ENCODE results near the gene RNF11.

Gene RNF11

GRCh38 chr1:51266791-51267190 lies 30.7 kb downstream of the RNF11 start:
- no peak for DNase-seq

DNA sequence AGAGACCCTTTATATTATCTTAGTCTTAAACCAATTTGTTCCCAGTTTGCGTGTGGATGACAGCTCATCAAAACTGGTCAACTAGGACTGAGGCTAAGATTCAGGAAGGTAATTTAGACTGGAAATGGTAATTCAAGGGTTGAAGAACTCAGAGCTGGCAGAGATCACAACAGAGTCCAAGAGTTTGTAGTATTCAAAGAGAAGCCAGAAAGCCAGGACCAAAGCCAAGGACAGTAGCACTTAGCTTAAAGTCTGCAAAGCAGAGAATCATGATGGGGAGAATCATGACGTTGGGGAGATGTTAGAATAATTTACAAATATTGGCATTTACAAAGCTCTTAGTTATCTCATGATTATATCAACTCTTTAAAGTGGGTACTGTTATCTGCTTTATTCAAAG lies 32.6 kb downstream of the RNF11 start:
- no peak for DNase-seq

- no peak for DNase-seq
Observed at GRCh38 chr1:51270751-51271150, 34.7 kb downstream of the RNF11 start.

GRCh38 chr1:51272916-51273315 lies 36.8 kb downstream of the RNF11 start:
- DNase-seq: no peak

- DNase-seq: no peak
Observed at GRCh38 chr1:51274676-51275075, 38.6 kb downstream of the RNF11 start.

- DNase-seq: no peak
Observed at GRCh38 chr1:51276286-51276685, 40.2 kb downstream of the RNF11 start.

GRCh38 chr1:51280321-51280978 lies 44.4 kb downstream of the RNF11 start:
- DNase-seq: no peak

DNA sequence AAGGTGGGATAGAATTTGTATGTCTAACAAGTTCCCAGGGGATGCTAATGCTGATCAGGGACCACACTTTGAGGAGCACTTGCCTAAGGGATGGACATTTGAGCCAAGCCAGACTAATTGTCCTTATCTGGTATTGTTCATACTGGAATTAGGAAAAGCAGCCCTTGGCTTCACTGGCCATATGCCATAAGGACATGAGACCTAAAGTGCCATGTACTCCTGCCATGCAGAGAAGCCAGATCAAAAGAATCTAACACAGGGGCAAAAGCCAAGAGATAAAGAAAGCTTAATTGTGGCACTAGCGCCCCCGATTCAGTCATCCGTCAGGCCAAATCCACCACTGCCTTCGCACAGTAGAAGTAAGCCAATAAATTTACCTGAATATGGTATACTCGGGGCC lies 45.7 kb downstream of the RNF11 start:
- DNase-seq: no peak

DNA sequence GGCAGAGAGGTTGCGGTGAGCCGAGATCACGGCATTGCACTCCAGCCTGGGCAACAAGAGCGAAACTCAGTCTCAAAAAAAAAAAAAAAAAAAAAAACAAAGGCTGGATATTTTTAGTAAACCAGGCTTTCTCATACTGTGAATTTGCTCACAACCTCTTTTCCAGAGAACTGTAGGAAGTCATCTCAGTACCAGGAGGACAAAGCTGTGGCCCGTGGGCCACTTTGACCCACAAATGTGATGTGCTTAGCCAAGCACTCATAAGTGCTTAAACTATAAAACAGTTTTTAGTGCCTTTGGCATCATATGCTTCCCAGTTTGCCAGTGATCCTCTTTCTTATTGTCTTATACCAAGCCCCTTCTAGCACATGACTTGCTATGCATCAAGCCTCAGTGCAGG lies 46.5 kb downstream of the RNF11 start:
- no peak for DNase-seq

- DNase-seq: no peak
Observed at GRCh38 chr1:51283979-51284378, 47.9 kb downstream of the RNF11 start.

DNA sequence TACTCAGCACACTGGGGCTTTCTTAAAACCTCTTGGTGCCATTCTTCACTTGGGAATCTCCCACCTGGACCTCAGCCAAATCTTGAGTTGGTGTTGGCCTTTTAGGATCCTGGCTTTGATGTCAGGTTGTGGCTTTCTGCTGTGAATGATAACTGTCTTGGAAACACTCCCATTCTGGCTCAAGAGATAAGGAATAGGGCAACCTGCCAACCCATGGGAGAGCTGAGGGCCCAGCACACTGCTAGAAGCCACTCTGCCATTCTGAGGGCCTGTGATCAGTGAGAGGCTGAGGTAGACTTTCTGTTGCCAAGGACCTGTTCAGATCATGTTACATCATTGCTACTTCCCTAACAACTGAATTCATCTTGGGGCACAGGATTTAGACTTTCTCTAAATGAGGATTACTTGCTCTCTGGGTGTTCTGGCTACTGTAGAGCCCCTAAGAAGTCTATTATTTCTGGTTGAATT lies 48.4 kb downstream of the RNF11 start:
- DNase-seq: no peak

GRCh38 chr1:51285055-51285454 lies 49.0 kb downstream of the RNF11 start:
- DNase-seq: no peak

- DNase-seq: no peak
Observed at GRCh38 chr1:51287966-51288365, 51.9 kb downstream of the RNF11 start.

DNA sequence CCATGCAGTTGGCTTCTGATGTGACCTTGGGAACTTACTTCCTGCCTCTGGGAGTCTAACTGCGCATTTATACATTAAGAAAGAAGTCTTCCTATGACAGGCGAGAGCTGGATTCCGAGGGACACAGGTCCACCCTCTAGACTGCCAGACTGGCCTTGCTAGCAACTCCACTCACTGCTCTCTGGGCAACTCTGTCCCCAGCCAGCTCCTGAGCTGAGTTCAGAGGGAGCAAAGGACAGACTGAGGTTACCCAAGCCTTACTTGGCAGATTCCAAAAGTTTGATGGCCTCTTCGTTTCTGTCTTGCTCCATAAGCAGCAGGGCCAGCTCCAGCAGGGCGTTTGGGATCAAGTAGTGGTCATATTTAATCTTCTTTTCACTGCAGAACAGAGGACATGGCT lies 52.5 kb downstream of the RNF11 start:
- DNase-seq: no peak

DNA sequence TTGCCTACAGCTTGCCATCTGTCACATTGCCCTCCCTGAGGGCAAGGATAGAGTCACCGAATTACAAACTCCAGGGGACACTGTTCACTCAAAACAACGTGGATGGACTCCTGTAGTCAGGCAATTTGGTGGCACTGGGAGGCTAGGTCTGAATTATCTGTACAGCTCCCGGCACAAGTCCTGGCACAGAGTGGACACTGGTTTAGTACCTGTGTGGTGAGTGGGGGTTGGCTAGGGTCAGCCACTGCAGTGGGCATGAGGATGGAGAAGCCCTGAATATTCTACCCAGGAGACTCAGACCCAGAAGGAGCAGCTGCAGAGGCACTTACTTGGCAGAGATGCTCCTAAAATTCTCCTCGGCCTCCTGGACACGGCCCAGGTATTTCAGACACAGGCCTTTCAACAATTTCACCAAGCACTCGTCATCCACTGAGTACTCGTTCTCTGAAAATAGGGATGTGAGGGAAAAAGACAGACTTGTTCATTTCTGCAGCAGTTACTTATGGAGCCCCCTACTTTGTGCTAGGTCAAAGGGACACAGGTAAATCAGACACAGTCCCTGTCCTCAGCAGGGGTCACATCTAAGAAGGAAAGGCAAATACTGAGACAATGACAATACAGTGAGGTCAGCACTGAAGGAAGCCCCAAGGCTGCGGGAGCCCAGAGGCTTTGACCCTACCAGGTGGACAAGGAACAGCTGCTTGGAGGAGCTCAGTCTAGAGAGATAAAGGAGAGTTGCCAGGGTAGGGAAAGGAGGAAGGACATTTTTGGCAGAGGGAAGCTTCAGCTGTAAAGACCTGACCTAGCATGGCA lies 53.8 kb downstream of the RNF11 start:
- DNase-seq: no peak

DNA sequence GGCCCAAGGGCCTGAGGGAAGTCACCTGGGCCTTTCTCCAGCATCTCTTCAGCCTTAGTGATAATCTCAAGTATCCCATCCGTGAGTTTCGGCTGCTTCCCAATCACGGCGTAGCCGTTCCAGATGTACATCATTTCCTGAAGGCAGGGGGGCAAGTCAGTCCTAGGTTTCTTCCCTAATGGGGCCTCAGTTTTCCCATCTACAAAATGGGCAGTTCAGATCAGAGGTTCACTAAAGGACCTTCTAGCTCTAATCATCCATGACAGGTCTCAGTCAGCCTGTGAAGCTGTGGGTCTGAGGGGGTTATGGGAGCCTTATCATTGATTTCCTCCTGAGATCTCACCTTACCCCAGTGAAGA lies 54.4 kb downstream of the RNF11 start:
- no peak for DNase-seq

GRCh38 chr1:51293898-51294515 lies 57.9 kb downstream of the RNF11 start:
- no peak for DNase-seq

DNA sequence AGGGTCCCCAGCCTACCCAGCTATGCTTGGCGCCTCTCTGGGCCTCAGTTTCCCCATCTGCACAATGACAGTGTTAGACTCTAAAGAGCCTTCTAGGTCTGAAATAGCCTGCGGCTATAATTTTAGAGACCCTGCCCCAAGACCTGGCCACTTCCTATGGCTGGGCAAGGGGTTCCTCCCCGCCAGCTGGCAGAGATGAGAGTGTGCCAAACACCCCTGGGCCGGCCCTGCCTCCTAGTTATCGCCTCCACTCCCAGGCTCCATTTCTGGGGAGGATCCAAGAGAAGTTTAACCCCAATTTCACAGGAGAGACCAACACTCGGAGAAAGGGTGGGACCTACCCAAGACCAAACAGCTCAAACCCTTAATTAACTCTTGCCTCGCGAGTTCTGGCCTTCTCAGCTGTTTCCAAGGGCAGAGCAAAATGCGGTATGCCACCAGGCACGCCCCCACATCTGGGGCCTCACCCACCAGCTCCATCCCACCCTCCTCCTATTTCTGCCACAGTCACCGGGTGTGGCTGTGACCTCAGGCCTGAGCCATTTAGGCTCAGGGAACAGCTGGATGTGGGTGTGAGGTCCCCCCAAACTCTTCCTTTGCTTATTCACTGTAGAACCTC lies 58.6 kb downstream of the RNF11 start:
- DNase-seq: no peak

DNA sequence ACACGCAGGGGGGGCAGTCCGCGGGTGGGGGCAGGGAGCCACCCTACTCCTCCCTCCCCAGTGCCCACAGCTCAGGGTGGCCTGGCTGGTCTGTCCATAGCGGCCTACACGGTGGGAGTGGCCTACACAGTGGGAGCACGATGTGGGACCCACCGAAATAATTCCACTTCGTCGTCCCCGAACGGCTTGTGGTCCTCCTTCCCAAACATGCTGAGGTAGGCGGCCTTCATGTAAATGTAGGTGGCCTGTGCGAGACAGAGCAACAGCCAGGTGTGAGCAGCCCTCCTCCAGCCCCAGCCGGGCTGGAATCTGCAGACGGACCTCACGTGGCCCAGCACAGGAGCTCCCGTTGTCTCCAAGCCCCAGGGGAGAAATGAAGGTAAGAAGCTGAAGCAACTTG lies 59.9 kb downstream of the RNF11 start:
- DNase-seq: no peak

- peak; percentile 77 for DNase-seq
Observed at GRCh38 chr1:51296383-51297357, 60.6 kb downstream of the RNF11 start.

DNA sequence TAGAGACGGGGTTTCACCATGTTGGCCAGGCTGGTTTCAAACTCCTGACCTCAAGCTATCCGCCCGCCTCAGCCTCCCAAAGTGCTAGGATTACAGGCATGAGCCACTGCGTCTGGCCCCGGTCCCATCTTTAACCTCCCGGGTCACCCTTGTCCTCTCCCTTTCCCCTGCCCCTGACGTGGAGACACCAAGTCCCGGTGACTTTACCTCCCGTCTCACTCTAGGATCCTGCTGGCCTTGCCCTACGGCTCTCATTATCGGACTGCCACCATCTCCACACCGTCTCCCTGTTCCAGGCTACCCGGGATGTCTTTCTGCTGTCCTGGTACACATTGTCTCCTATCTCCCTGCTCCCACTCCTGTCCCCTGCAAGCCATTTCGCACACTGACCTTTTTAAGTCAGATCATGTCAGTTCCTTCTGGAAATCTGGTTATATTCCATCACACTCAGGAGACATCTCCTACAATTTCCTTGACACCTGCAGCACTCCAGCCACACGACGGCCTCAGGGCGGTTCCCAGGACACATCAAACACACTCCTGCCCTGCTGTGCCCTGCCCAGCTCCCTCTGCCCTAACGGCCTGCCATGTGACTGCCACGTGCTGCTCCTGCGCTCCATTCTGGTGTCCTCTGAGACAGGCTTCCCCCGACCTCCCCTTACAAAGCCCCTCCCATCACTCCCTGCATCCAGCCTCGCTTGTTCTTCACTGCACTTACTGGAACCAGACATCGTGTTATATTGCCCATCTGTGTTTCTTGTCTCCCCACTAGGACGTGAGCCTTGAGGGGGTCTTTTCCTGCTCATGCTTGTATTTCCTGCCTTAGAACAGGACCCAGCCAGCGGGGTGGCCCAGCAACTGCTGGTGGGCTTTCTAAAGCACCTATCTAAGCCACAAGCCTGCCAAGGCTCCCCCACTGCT lies 61.6 kb downstream of the RNF11 start:
- no peak for DNase-seq

Data from activated T-cell treated with anti-CD3 and anti-CD28 coated beads, Interleukin-2, amount 50 U/mL, for 1 hour (primary cell).